ENCODE results near the gene DNAL4. TPM values are rescaled to one million over a fixed set of nuclear protein-coding genes. Genes with fewer than 3 reads are reported as not detected.

Gene DNAL4
- polyA plus RNA-seq, 1 donor (not counting 4 experiments of a cell fraction or from before 2014, with no cell fraction given): 11.4 TPM

DNA sequence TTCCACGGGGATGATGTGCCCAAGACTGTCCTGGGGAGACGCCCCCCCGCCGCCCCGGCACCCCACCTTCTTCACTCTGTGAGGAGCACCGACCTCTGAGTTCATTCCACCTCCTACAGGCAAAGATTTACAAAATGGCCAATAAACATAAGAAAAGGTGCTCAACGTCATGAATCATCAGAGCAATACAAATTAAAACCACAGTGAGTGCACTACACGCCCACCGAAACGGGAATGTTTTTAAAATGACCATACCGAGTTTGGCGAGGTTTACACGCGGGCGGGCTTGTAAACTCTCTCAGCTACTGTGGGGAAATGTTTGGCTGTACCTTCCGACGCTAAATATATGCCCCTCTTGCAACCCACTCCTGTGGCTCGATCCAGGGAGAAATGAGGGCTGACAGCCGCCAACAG, 42.0 kb upstream of the DNAL4 start:
- Histone ChIP-seq H2AFZ (ENCODE audit: control insufficient read depth, low read length) (no peak overlapping the region), H4K20me1 (ENCODE audit: control insufficient read depth, extremely low read depth, insufficient read depth, low read length) (peaks cover 3% of the 10 kb centered on the region), H3K9ac (ENCODE audit: control insufficient read depth, extremely low read depth, insufficient read depth, low read length) (no peak overlapping the region), H3K4me1 (ENCODE audit: control insufficient read depth, extremely low read depth, insufficient read depth, low read length) (no peaks in the 10 kb centered on the region), H3K79me2 (ENCODE audit: control insufficient read depth, insufficient read depth, low read length) (no peaks in the 10 kb centered on the region), H3K36me3 (ENCODE audit: control insufficient read depth in 2 of 2, extremely low read depth in 1 of 2, insufficient read depth in 2 of 2, low read length in 2 of 2) (no peaks in the 10 kb centered on the region), H3K9me3 (ENCODE audit: control insufficient read depth, low read depth, low read length) (no peaks in the 10 kb centered on the region), H3K4me2 (ENCODE audit: control insufficient read depth, extremely low read depth, insufficient read depth, low read depth, low read length) (no peak overlapping the region), H3K27ac (ENCODE audit: control insufficient read depth, insufficient read depth, low read length) (no peak overlapping the region), H3K27me3 (ENCODE audit: control insufficient read depth, extremely low read depth, insufficient read depth, low read length) (peaks cover 22% of the 10 kb centered on the region), H3K9me1 (ENCODE audit: control insufficient read depth, extremely low read depth, insufficient read depth, low read length) (no peaks in the 10 kb centered on the region), H3K4me3 (ENCODE audit: control insufficient read depth in 2 of 3, extremely low read depth in 1 of 3, insufficient read depth in 2 of 3, low read depth in 1 of 3, low read length in 3 of 3) (no peak overlapping the region)
- TF ChIP-seq CTCF (optimal IDR thresholded peaks at IDR 0.05 in 1 of 3, IDR thresholded peaks at IDR 0.05 in 1 of 3, conservative IDR thresholded peaks at IDR 0.05 in 1 of 3; ENCODE audit: extremely low read depth in 1 of 3, insufficient read depth in 2 of 3, low read length in 3 of 3): no peak
- no peak for TF ChIP-seq EZH2 (IDR thresholded peaks at IDR 0.05; ENCODE audit: low read length)
- DNase-seq (ENCODE audit: low read depth, low spot score) (no peak), FAIRE-seq (no peak)
- dilution Hi-C loops (cut with MboI; ENCODE audit: extremely low pct_ligation_motif_present, low sequenced_read_pairs): no loop called here

DNA sequence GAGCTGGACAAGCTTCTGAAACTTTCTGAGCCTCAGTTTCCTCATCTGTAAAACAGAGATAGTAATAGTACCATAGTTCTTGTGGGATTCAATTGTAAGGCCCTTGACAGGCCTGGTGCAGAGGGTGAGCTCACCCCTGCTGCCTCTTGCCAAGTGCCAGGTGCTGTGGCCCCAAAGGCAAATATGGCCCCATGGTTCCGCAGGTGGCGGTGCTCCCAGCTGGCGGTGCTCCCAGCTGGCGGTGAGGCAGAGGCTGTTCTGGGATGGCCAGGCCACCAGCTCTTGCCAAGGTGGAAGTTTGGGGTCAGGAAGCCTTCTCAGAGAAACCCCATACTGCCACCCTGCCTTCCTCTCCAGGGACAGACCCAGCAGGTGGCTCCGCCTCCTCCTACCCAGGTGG, 41.0 kb upstream of the DNAL4 start:
- Histone ChIP-seq H3K9me1 (ENCODE audit: control insufficient read depth, extremely low read depth, insufficient read depth, low read length) (no peaks in the 10 kb centered on the region), H3K27me3 (ENCODE audit: control insufficient read depth, extremely low read depth, insufficient read depth, low read length) (peaks cover 13% of the 10 kb centered on the region), H3K27ac (ENCODE audit: control insufficient read depth, insufficient read depth, low read length) (no peak overlapping the region), H3K4me3 (ENCODE audit: control insufficient read depth in 2 of 3, extremely low read depth in 1 of 3, insufficient read depth in 2 of 3, low read depth in 1 of 3, low read length in 3 of 3) (no peak overlapping the region), H3K9ac (ENCODE audit: control insufficient read depth, extremely low read depth, insufficient read depth, low read length) (no peak overlapping the region), H3K4me1 (ENCODE audit: control insufficient read depth, extremely low read depth, insufficient read depth, low read length) (no peaks in the 10 kb centered on the region), H3K36me3 (ENCODE audit: control insufficient read depth in 2 of 2, extremely low read depth in 1 of 2, insufficient read depth in 2 of 2, low read length in 2 of 2) (no peaks in the 10 kb centered on the region), H4K20me1 (ENCODE audit: control insufficient read depth, extremely low read depth, insufficient read depth, low read length) (peaks cover 1% of the 10 kb centered on the region), H2AFZ (ENCODE audit: control insufficient read depth, low read length) (no peak overlapping the region), H3K4me2 (ENCODE audit: control insufficient read depth, extremely low read depth, insufficient read depth, low read depth, low read length) (no peak overlapping the region), H3K79me2 (ENCODE audit: control insufficient read depth, insufficient read depth, low read length) (no peaks in the 10 kb centered on the region), H3K9me3 (ENCODE audit: control insufficient read depth, low read depth, low read length) (no peaks in the 10 kb centered on the region)
- dilution Hi-C loops (cut with MboI; ENCODE audit: extremely low pct_ligation_motif_present, low sequenced_read_pairs): no loop called here
- TF ChIP-seq CTCF (optimal IDR thresholded peaks at IDR 0.05 in 1 of 3, IDR thresholded peaks at IDR 0.05 in 1 of 3, conservative IDR thresholded peaks at IDR 0.05 in 1 of 3; ENCODE audit: extremely low read depth in 1 of 3, insufficient read depth in 2 of 3, low read length in 3 of 3) (no peak), EZH2 (IDR thresholded peaks at IDR 0.05; ENCODE audit: low read length) (no peak)
- no peak for FAIRE-seq
- no peak for DNase-seq (ENCODE audit: low read depth, low spot score)

All from keratinocyte (primary cell).